AG10803 (cell line): ENCODE data around the gene CALN1.

ENCODE experiments used
- DNase-seq: peaks from one replicate; pipeline ENCODE4 v3.0.0; 2010; ENCODE audit warnings: low read depth
- H3K4me3 ChIP-seq: 2 replicates; pipeline ENCODE4 v1.5.1; 2011; ENCODE audit warnings: mild to moderate bottlenecking, low read length, control low read depth
- TF ChIP-seq, protein P1 (sequence below): conservative IDR thresholded peaks from 2 replicates; pipeline ENCODE4 v1.5.1; 2011; ENCODE audit warnings: mild to moderate bottlenecking, low read length, control low read depth, inconsistent platforms

CALN1 gene

DNA sequence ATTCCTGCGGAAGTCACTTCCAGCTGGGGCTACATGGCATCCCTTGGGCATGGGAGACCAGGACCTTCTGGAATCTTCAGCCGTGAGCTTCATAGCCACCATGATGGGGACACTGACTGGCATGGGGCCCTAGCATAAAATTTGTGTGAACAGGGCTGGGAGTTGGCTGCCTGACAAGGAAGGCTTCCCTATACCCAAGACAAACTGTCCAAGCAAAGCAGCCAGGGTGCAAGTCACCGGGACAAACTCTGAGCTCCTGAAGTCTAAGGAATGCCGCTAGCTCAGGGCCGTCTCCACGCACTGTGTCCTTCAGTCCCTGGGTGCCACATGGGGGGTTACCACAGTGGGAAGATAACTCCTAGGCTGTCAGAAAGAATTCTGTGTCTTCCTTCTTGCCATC is 627.4 kb downstream of the CALN1 start:
- no peak overlapping the region for H3K4me3 ChIP-seq

DNA sequence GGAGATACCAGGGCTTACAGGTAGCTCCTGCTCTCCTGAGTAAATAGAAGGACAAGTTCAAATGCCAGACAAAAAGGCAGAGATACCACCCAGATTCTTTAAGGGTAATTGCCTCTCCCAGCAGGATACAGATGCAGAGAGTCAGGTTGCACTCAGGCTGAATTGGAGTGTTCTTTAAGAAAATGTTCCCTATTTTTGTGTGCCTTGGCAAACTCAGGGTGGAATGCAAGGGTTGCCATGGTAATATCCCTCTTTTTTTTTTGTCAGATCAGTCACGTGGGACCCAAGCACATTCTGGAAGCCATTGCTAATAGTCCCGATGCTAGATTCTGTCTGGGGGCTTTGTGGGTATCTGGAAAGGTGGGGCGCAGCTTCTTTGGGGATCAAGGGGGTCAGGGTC is 628.0 kb downstream of the CALN1 start:
- TF ChIP-seq, protein P1, sequence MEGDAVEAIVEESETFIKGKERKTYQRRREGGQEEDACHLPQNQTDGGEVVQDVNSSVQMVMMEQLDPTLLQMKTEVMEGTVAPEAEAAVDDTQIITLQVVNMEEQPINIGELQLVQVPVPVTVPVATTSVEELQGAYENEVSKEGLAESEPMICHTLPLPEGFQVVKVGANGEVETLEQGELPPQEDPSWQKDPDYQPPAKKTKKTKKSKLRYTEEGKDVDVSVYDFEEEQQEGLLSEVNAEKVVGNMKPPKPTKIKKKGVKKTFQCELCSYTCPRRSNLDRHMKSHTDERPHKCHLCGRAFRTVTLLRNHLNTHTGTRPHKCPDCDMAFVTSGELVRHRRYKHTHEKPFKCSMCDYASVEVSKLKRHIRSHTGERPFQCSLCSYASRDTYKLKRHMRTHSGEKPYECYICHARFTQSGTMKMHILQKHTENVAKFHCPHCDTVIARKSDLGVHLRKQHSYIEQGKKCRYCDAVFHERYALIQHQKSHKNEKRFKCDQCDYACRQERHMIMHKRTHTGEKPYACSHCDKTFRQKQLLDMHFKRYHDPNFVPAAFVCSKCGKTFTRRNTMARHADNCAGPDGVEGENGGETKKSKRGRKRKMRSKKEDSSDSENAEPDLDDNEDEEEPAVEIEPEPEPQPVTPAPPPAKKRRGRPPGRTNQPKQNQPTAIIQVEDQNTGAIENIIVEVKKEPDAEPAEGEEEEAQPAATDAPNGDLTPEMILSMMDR: no peak
- no peak for DNase-seq
- no peak overlapping the region for H3K4me3 ChIP-seq

More for the DNA sequence above, 627.4 kb downstream of the CALN1 start:
- TF ChIP-seq, protein P1: no peak
- DNase-seq: no peak

DNA sequence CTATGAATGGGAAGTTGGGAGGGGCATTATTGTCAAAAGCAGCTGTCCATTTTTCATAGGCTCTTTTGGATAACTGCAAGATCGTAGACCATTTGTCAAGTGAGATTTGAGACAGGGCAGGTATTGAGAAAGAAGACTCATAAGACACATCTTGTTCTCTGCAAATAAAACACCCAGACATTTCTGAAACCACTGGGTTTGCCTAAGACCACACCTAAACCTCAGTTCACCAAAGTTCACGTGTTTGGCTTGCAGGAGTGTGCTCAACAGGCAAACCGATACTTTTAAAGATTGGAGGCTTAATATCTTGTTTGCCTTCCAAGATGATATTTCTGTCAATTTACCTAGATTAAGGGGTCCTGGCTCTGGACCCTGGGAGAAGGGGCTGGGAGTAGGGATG is 628.4 kb downstream of the CALN1 start:
- no peak overlapping the region for H3K4me3 ChIP-seq
- no peak for DNase-seq
- TF ChIP-seq, protein P1: no peak

DNA sequence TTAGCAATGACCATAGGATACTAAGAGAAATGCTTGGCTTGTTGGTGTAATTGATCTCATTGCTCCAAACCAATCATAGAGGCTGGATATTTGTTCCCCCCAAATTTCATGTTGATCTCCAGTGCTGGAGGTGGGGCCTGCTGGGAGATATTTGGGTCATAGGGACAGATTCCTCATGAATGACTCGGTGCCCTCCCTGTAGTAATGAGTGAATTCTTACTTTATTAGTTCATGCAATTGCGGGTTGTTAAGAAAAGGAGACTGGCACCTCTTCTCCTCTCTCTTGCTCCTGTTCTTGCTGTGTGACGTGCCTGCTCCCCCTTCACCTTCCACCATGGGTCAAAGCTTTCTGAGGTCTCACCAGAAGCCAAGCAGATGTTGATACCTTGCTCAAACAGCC is 630.1 kb downstream of the CALN1 start:
- no peak overlapping the region for H3K4me3 ChIP-seq
- DNase-seq: no peak
- TF ChIP-seq, protein P1: no peak

DNA sequence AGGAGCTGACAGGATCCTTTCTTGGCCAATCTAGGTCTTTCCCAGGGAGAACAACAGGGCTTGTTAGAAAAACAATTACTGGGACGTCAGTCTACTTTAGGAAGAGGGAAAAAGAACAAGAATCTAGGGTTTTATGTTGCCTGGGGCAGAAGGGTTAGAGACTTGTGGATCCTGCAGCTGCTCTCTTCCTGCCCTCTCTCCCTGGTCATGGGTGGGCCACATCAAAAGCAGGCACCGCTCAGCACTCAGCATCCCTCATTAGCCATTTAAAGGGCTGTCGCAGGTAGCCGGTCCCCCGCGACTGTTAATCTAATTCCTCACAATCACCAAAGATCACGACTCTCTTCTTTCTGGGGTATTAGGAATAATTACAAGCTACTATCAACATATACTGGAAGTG is 631.9 kb downstream of the CALN1 start:
- H3K4me3 ChIP-seq: no peak overlapping the region
- no peak for DNase-seq
- TF ChIP-seq, protein P1: no peak

DNA sequence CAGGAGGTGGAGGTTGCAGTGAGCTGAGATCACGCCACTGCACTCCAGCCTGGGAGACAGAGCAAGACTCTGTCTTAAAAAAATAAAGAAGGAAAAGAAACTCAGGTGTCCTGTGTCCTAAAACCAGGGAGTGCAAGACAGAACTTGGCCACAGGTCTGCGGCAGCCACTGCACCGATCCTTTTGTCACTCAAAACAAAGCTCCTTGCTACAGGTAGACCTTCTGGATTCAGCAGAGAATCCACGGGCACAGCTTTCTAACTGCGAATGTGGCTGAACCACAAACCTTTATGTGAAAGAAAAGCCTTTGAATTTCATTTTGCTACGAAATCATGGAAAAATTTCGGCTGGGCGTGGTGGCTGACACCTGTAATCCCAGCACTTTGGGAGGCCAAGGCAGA is 634.9 kb downstream of the CALN1 start:
- no peak for DNase-seq
- TF ChIP-seq, protein P1: no peak
- H3K4me3 ChIP-seq: no peak overlapping the region

DNA sequence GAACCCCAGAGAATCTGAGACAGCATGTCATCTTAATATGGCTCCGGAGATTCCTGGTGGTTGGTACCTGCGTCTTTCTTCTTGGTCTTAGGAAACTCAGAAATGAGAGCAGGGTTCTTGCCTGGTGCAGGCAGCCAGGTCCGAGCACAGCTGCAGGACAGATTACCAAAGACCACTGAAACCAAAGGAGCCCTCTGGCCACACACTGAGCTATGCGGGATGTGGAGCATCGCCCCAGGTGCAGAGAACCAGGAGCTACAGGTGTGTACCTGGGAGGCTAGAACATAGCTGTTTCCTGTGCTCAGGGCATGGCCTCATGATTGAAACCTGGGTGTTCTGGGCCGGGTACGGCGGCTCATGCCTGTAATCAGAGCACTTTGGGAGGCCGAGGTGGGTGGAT is 635.4 kb downstream of the CALN1 start:
- TF ChIP-seq, protein P1: no peak
- no peak overlapping the region for H3K4me3 ChIP-seq
- no peak for DNase-seq
